TTC549 (cell line): ENCODE results near the gene PRR7.

Experiments
- FAIRE-seq: peaks from 2 replicates; lab custom pipeline; 2012; peaks lifted over from hg19 to GRCh38; lab: Jason Lieb, UNC

Gene PRR7

GRCh38 chr5:177425196-177425800 is 21.3 kb upstream of the PRR7 start:
- FAIRE-seq: no peak

GRCh38 chr5:177425801-177426565 is 20.6 kb upstream of the PRR7 start:
- peak; percentile 97 for FAIRE-seq

- FAIRE-seq: no peak
These were observed 19.9 kb upstream of the PRR7 start, which contains the start of gene GRK6 for GRCh38 chr5:177426566-177427210. TSS of gene GRK6 (plus strand) at chr5:177426676. CDS start at chr5:177426846, 170 bp downstream.

GRCh38 chr5:177427211-177427822 is 19.3 kb upstream of the PRR7 start:
- FAIRE-seq: no peak

- no peak for FAIRE-seq
These were observed 18.6 kb upstream of the PRR7 start for GRCh38 chr5:177427919-177428573.

- no peak for FAIRE-seq
These were observed 17.9 kb upstream of the PRR7 start for GRCh38 chr5:177428574-177429217.

GRCh38 chr5:177429248-177430040 is 17.2 kb upstream of the PRR7 start:
- FAIRE-seq: no peak

GRCh38 chr5:177430140-177430951 is 16.3 kb upstream of the PRR7 start:
- no peak for FAIRE-seq

- no peak for FAIRE-seq
These were observed 15.7 kb upstream of the PRR7 start for GRCh38 chr5:177430972-177431316.

GRCh38 chr5:177431317-177432142 is 15.1 kb upstream of the PRR7 start:
- FAIRE-seq: no peak

GRCh38 chr5:177432143-177432838 is 14.3 kb upstream of the PRR7 start:
- FAIRE-seq: no peak

GRCh38 chr5:177432839-177433657 is 13.6 kb upstream of the PRR7 start:
- FAIRE-seq: no peak

GRCh38 chr5:177433658-177434217 is 12.9 kb upstream of the PRR7 start:
- FAIRE-seq: no peak

GRCh38 chr5:177434437-177434836 is 12.2 kb upstream of the PRR7 start:
- FAIRE-seq: no peak

GRCh38 chr5:177434942-177435738 is 11.5 kb upstream of the PRR7 start:
- no peak for FAIRE-seq

GRCh38 chr5:177435847-177436536 is 10.6 kb upstream of the PRR7 start:
- no peak for FAIRE-seq
